ENCODE results near the gene UFSP1. TPM values are rescaled to one million over a fixed set of nuclear protein-coding genes. Genes with fewer than 3 reads are reported as not detected.

The UFSP1 gene
- total and polyA plus RNA-seq, 7 donors: 1.8 to 7.1 (median 3.0) TPM

GRCh38 chr7:100847360-100847759 lies 42.2 kb downstream of the UFSP1 start:
- Histone ChIP-seq H3K9me3 (no peaks in the 10 kb centered on the region), H3K36me3 (no peaks in the 10 kb centered on the region), H3K4me3 (no peak overlapping the region), H3K4me1 (peaks cover 0 to 7% (median 4%) of the 10 kb centered on the region in 4 donors), H3K27ac (no peak overlapping the region), H3K27me3 (no peaks in the 10 kb centered on the region)
- DNase-seq: no peak
- WGBS, 2 donors: 97 to 98% methylated on average over 4 of the region's 4 CpGs
- intact Hi-C loops (cut with DNase I): no loop called here
- TF ChIP-seq EP300 (IDR thresholded peaks at IDR 0.05) (no peak), POLR2A (IDR thresholded peaks at IDR 0.05) (no peak), CTCF (IDR thresholded peaks at IDR 0.05) (no peak), POLR2AphosphoS5 (IDR thresholded peaks at IDR 0.05) (no peak)

GRCh38 chr7:100840470-100841100 lies 48.9 kb downstream of the UFSP1 start:
- no peaks in the 10 kb centered on the region for H3K27me3 ChIP-seq
- H3K9me3 ChIP-seq: no peaks in the 10 kb centered on the region
- TF ChIP-seq POLR2A (IDR thresholded peaks at IDR 0.05) (no peak), CTCF (IDR thresholded peaks at IDR 0.05) (no peak), EP300 (IDR thresholded peaks at IDR 0.05) (no peak), POLR2AphosphoS5 (IDR thresholded peaks at IDR 0.05) (no peak)
- H3K4me3 ChIP-seq: no peak overlapping the region
- no peak overlapping the region for H3K27ac ChIP-seq
- intact Hi-C loops (cut with DNase I): no loop called here
- H3K36me3 ChIP-seq: no peaks in the 10 kb centered on the region
- WGBS, 2 donors: 70 to 79% methylated on average over 8 of the region's 8 CpGs
- peaks cover 0 to 16% (median 8%) of the 10 kb centered on the region in 4 donors for H3K4me1 ChIP-seq
- no peak for DNase-seq

DNA sequence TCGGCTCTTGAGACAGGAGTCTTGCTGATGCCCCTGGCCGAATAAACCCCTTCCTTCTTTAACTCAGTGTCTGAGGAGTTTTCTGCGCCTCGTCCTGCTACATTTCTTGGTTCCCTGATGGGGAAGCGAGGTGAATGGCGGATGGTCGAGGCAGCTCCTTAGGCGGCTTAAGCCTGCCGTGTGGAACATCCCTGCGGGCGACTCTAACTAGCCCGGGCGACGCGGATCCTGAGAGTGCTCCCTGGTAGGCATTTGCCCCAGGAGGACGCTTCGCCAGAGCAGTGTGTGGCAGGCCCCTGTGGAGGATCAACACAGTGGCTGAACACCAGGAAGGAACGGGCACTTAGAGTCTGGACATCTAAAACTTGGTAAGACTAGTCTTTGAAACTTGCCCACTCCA lies 50.2 kb downstream of the UFSP1 start:
- intact Hi-C loops (cut with DNase I): no loop called here
- Histone ChIP-seq H3K27me3 (no peaks in the 10 kb centered on the region), H3K4me1 (peaks cover 0 to 16% (median 8%) of the 10 kb centered on the region in 4 donors), H3K27ac (no peak overlapping the region), H3K4me3 (no peak overlapping the region), H3K9me3 (no peaks in the 10 kb centered on the region), H3K36me3 (no peaks in the 10 kb centered on the region)
- TF ChIP-seq POLR2AphosphoS5 (IDR thresholded peaks at IDR 0.05) (no peak), POLR2A (IDR thresholded peaks at IDR 0.05) (no peak), CTCF (IDR thresholded peaks at IDR 0.05) (no peak), EP300 (IDR thresholded peaks at IDR 0.05) (no peak)
- no peak for DNase-seq
- 97% methylated on average over 18 of the region's 18 CpGs for WGBS, 2 donors

Small RNA genes lying within 50 kb of the gene (small RNA-seq; reads per million reads assigned to genes)
- 0 reads per million in 3 donors for gene RN7SL549P
- gene RPS29P15: 0 reads per million in 3 donors

Other genes with a start within 250 kb of the UFSP1 start
- gene TFR2, start 248.2 kb downstream of the UFSP1 start, total RNA-seq: under 1 TPM in 1 of 4 donors, not detected in 3; 0.71 TPM
- gene TFR2, start 248.2 kb downstream of the UFSP1 start, polyA plus RNA-seq: 1 to 10 TPM in 1 of 3 donors, not detected in 2; 2.2 TPM
- under 1 TPM in 2 of 4 donors, not detected in 2; 0.68 to 0.71 TPM for gene ACTL6B, start 233.3 kb downstream of the UFSP1 start, total RNA-seq
- under 1 TPM in 1 of 3 donors, not detected in 2; 0.58 TPM for gene ACTL6B, start 233.3 kb downstream of the UFSP1 start, polyA plus RNA-seq
- gene GNB2, start 216.0 kb downstream of the UFSP1 start, total RNA-seq: 100 to 1,000 TPM; 133 to 199 (median 163) TPM
- 100 to 1,000 TPM; 230 to 286 (median 236) TPM for gene GNB2, start 216.0 kb downstream of the UFSP1 start, polyA plus RNA-seq
- 10 to 100 TPM; 24.8 to 47.1 (median 26.6) TPM for gene GIGYF1, start 195.5 kb downstream of the UFSP1 start, total RNA-seq
- 10 to 100 TPM in 1 of 3 donors, 1 to 10 TPM in 2; 3.5 to 27.9 (median 4.8) TPM for gene GIGYF1, start 195.5 kb downstream of the UFSP1 start, polyA plus RNA-seq
- gene POP7, start 183.6 kb downstream of the UFSP1 start, total RNA-seq: 10 to 100 TPM; 20.5 to 39.5 (median 31.7) TPM
- gene POP7, start 183.6 kb downstream of the UFSP1 start, polyA plus RNA-seq: 10 to 100 TPM; 43.5 to 46.2 (median 44.4) TPM
- not detected for gene EPO, start 169.2 kb downstream of the UFSP1 start, total RNA-seq
- gene EPO, start 169.2 kb downstream of the UFSP1 start, polyA plus RNA-seq: not detected
- gene ZAN, start 156.1 kb downstream of the UFSP1 start, total RNA-seq: not detected
- gene ZAN, start 156.1 kb downstream of the UFSP1 start, polyA plus RNA-seq: not detected
- gene EPHB4, start 62.2 kb downstream of the UFSP1 start, total RNA-seq: 10 to 100 TPM; 23.9 to 35.5 (median 29.3) TPM
- 10 to 100 TPM in 2 of 3 donors, 1 to 10 TPM in 1; 5.1 to 29.1 (median 10.2) TPM for gene EPHB4, start 62.2 kb downstream of the UFSP1 start, polyA plus RNA-seq
- gene SLC12A9, start 37.0 kb downstream of the UFSP1 start, total RNA-seq: 10 to 100 TPM; 10.4 to 17.9 (median 14.8) TPM
- gene SLC12A9, start 37.0 kb downstream of the UFSP1 start, polyA plus RNA-seq: 10 to 100 TPM in 1 of 3 donors, 1 to 10 TPM in 2; 2.5 to 34.2 (median 4.2) TPM
- 10 to 100 TPM; 37.8 to 79.7 (median 51.1) TPM for gene TRIP6, start 22.3 kb downstream of the UFSP1 start, total RNA-seq
- 10 to 100 TPM; 12.0 to 45.9 (median 18.0) TPM for gene TRIP6, start 22.3 kb downstream of the UFSP1 start, polyA plus RNA-seq
- 10 to 100 TPM; 42.1 to 64.3 (median 51.4) TPM for gene SRRT, start 14.6 kb downstream of the UFSP1 start, total RNA-seq
- gene SRRT, start 14.6 kb downstream of the UFSP1 start, polyA plus RNA-seq: 100 to 1,000 TPM in 1 of 3 donors, 10 to 100 TPM in 2; 31.8 to 106 (median 38.6) TPM
- 1 to 10 TPM; 3.0 to 8.9 (median 6.5) TPM for gene ACHE, start 6.2 kb upstream of the UFSP1 start, total RNA-seq
- 10 to 100 TPM in 1 of 3 donors, 1 to 10 TPM in 2; 3.6 to 20.6 (median 5.5) TPM for gene ACHE, start 6.2 kb upstream of the UFSP1 start, polyA plus RNA-seq
- gene MUC3A, start 59.8 kb upstream of the UFSP1 start, total RNA-seq: 1 to 10 TPM in 1 of 4 donors, under 1 TPM in 1, not detected in 2; 0.71 to 3.0 TPM
- gene MUC3A, start 59.8 kb upstream of the UFSP1 start, polyA plus RNA-seq: 10 to 100 TPM; 60.4 to 78.8 (median 73.9) TPM
- gene MUC12, start 79.8 kb upstream of the UFSP1 start, total RNA-seq: 1 to 10 TPM in 3 of 4 donors, under 1 TPM in 1; 0.14 to 8.6 (median 1.7) TPM
- gene MUC12, start 79.8 kb upstream of the UFSP1 start, polyA plus RNA-seq: 100 to 1,000 TPM in 2 of 3 donors, 10 to 100 TPM in 1; 64.3 to 553 (median 136) TPM
- gene MUC17, start 130.4 kb upstream of the UFSP1 start, total RNA-seq: under 1 TPM in 2 of 4 donors, not detected in 2; under 0.01 to 0.83 TPM
- gene MUC17, start 130.4 kb upstream of the UFSP1 start, polyA plus RNA-seq: 1 to 10 TPM; 1.2 to 5.4 (median 5.1) TPM
- 10 to 100 TPM; 11.8 to 23.3 (median 13.7) TPM for gene TRIM56, start 195.8 kb upstream of the UFSP1 start, total RNA-seq
- 10 to 100 TPM in 1 of 3 donors, 1 to 10 TPM in 2; 6.0 to 25.6 (median 7.2) TPM for gene TRIM56, start 195.8 kb upstream of the UFSP1 start, polyA plus RNA-seq
- gene SERPINE1, start 237.4 kb upstream of the UFSP1 start, total RNA-seq: 10 to 100 TPM in 2 of 4 donors, 1 to 10 TPM in 2; 1.5 to 21.3 (median 11.7) TPM
- 10 to 100 TPM in 1 of 3 donors, 1 to 10 TPM in 1, under 1 TPM in 1; 0.46 to 10.0 (median 1.8) TPM for gene SERPINE1, start 237.4 kb upstream of the UFSP1 start, polyA plus RNA-seq

All from sigmoid colon (tissue), 7 donors.